ENCODE results near the gene RNF138. TPM values are rescaled to one million over a fixed set of nuclear protein-coding genes. Genes with fewer than 3 reads are reported as not detected.

Gene RNF138, protein sequence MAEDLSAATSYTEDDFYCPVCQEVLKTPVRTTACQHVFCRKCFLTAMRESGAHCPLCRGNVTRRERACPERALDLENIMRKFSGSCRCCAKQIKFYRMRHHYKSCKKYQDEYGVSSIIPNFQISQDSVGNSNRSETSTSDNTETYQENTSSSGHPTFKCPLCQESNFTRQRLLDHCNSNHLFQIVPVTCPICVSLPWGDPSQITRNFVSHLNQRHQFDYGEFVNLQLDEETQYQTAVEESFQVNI
- 10 to 100 TPM; 24.8 to 56.6 TPM for total RNA-seq

DNA sequence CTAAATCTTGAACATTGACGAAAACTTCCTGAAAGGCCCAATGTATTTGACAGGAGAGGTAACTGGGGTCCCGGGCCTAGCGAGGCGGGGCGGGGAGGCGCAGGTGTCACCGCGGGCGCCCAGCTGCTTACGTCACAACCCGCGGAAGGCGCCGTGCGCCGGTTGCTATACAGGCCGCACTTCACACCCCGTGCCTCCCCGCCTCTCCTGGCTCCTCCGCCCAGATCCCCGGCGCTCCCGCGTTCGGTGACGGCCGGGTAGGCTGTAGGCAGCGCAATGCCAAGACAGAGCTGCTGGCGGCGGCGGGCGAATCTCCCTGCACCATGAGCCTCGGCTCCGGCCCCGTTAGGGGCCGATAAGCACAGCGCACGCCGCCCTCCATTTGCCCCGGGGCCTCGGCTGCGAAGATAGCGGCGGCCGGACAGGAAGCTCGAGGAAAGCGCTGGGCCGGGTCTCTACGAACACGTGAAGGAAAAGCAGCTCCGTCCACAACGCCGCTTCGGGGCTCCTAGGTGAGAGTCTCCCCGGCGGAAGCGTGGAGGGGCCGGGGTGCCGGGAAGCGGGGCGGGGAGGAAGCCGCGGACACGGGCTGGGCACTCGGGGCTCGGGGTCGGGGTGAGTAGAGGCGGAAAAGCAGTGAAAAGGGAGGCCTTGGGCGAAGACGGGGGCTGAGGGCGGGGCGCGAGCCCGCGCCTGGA, at the start of gene RNF138:
RNF138 (plus strand) TSS at position 151 of the 698 bp plus-strand sequence. CDS start 903 bp downstream, outside the sequence.

Small RNA genes within 50 kb of the gene (small RNA-seq; reads per million reads assigned to genes)
- gene RNA5SP453 = 0.06 to 0.30 reads per million in 2 donors

Other genes starting within 250 kb of the RNF138 start
- 10 to 100 TPM; 43.4 to 44.0 TPM for gene TRAPPC8, start 148.7 kb upstream of the RNF138 start, total RNA-seq
- gene RNF125, start 73.0 kb upstream of the RNF138 start, total RNA-seq = 1 to 10 TPM; 1.4 to 9.3 TPM
- not detected for gene MEP1B, start 98.2 kb downstream of the RNF138 start, total RNA-seq